ENCODE data around the gene GOLGA6L24. TPM values are rescaled to one million over a fixed set of nuclear protein-coding genes. Genes with fewer than 3 reads are reported as not detected.
"Not testable (repeated sequence)": the region's sequence is repeated elsewhere in the genome, so short reads cannot be mapped to it uniquely, and the experiment has no call there.

The GOLGA6L24 gene
- total RNA-seq, 4 donors from 2014 or later = not detected

GRCh38 chr15:28318828-28319227, 39.1 kb downstream of the GOLGA6L24 start:
- H3K27ac ChIP-seq; H3K9me3 ChIP-seq; H3K36me3 ChIP-seq; H3K4me3 ChIP-seq; intact Hi-C loops (cut with DNase I; ENCODE audit: low total_unique reads); DNase-seq; H3K4me1 ChIP-seq; in situ Hi-C loops (cut with MboI; ENCODE audit: low pct_ligation_motif_present in 1 of 4, low pct_unique_long_range_greater_than_20kb in 1 of 4, low sequenced_read_pairs in 3 of 4); H3K27me3 ChIP-seq: not testable (repeated sequence)
- no CpG with 5 or more reads among the region's 3 CpGs for WGBS, 2 donors (ENCODE audit: low coverage in 1 of 2)

- H3K4me1 ChIP-seq; in situ Hi-C loops (cut with MboI; ENCODE audit: low pct_ligation_motif_present in 1 of 4, low pct_unique_long_range_greater_than_20kb in 1 of 4, low sequenced_read_pairs in 3 of 4); intact Hi-C loops (cut with DNase I; ENCODE audit: low total_unique reads); H3K9me3 ChIP-seq; H3K4me3 ChIP-seq; H3K27ac ChIP-seq; H3K27me3 ChIP-seq; H3K36me3 ChIP-seq: not testable (repeated sequence)
- peak; percentile 8 for DNase-seq
- WGBS, 2 donors (ENCODE audit: low coverage in 1 of 2) = 80 to 92% methylated on average over 1 to 13 of the region's 13 CpGs
These were observed 39.8 kb downstream of the GOLGA6L24 start for GRCh38 chr15:28318122-28318521.

GRCh38 chr15:28316958-28317357, 40.9 kb downstream of the GOLGA6L24 start:
- not testable (repeated sequence) for DNase-seq

GRCh38 chr15:28310454-28310853, 47.4 kb downstream of the GOLGA6L24 start:
- H3K27me3 ChIP-seq; H3K4me1 ChIP-seq; DNase-seq; H3K36me3 ChIP-seq; H3K9me3 ChIP-seq; H3K27ac ChIP-seq; in situ Hi-C loops (cut with MboI; ENCODE audit: low pct_ligation_motif_present in 1 of 4, low pct_unique_long_range_greater_than_20kb in 1 of 4, low sequenced_read_pairs in 3 of 4); intact Hi-C loops (cut with DNase I; ENCODE audit: low total_unique reads); H3K4me3 ChIP-seq: not testable (repeated sequence)
- WGBS, 2 donors (ENCODE audit: low coverage in 1 of 2) = 52 to 90% methylated on average over 3 to 11 of the region's 11 CpGs

More at GRCh38 chr15:28316958-28317357, 40.9 kb downstream of the GOLGA6L24 start:
- H3K27ac ChIP-seq; H3K4me3 ChIP-seq; H3K27me3 ChIP-seq; H3K36me3 ChIP-seq; intact Hi-C loops (cut with DNase I; ENCODE audit: low total_unique reads); H3K4me1 ChIP-seq; in situ Hi-C loops (cut with MboI; ENCODE audit: low pct_ligation_motif_present in 1 of 4, low pct_unique_long_range_greater_than_20kb in 1 of 4, low sequenced_read_pairs in 3 of 4); H3K9me3 ChIP-seq: not testable (repeated sequence)
- 80 to 93% methylated on average over 1 to 7 of the region's 7 CpGs for WGBS, 2 donors (ENCODE audit: low coverage in 1 of 2)

GRCh38 chr15:28308718-28309117, 49.2 kb downstream of the GOLGA6L24 start:
- intact Hi-C loops (cut with DNase I; ENCODE audit: low total_unique reads); H3K36me3 ChIP-seq; H3K27ac ChIP-seq; in situ Hi-C loops (cut with MboI; ENCODE audit: low pct_ligation_motif_present in 1 of 4, low pct_unique_long_range_greater_than_20kb in 1 of 4, low sequenced_read_pairs in 3 of 4); DNase-seq; H3K4me1 ChIP-seq; H3K4me3 ChIP-seq; H3K9me3 ChIP-seq; H3K27me3 ChIP-seq: not testable (repeated sequence)
- 98 to 100% methylated on average over 4 to 5 of the region's 5 CpGs for WGBS, 2 donors (ENCODE audit: low coverage in 1 of 2)

Small RNA genes within 50 kb of the gene (small RNA-seq; reads per million reads assigned to genes)
- gene AC091304.5 (0 reads per million in 4 donors), gene RN7SL238P (0 reads per million in 4 donors)

Other genes with a start within 250 kb of the GOLGA6L24 start
- gene HERC2, start 35.9 kb downstream of the GOLGA6L24 start, total RNA-seq = 100 to 1,000 TPM in 1 of 4 donors, 10 to 100 TPM in 3; 64.9 to 182 (median 83.7) TPM
- gene GOLGA8F, start 20.6 kb upstream of the GOLGA6L24 start, total RNA-seq = not detected
- gene GOLGA8G, start 174.9 kb upstream of the GOLGA6L24 start, total RNA-seq = not detected
- not detected for gene GOLGA6L25, start 195.5 kb upstream of the GOLGA6L24 start, total RNA-seq

Measured in transverse colon (tissue), 4 donors.